GM21367 (cell line): ENCODE data around the gene MRC2.

ENCODE experiments used
- ATAC-seq: cut with Tn5 transposase; IDR thresholded peaks from one replicate; pipeline ENCODE4 v1.9.1; 2021; ENCODE audit not compliant: unreplicated experiment

Gene MRC2

DNA sequence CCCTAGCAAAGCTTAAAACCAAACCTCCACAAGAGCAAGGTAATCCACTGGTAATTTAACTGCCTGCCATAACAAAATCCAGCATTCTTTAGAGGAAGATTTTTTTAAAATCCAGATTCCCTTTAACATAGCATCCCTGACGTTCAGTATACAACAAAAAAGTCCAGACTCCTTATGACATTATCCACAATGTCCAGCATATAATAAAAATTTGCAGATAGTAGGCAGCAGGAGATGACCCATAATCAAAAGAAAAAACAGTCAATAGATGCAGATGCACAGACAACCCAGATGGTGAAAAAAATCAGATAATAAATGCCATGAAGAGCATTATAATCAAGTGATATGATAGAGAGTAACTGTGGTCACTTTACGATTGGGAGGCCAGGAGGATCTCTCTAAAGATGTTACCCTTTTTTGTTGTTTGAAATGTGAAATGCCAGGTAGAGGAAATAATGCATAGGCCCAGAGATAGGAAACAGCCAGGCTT lies 33.2 kb downstream of the MRC2 start:
- no peak for ATAC-seq

DNA sequence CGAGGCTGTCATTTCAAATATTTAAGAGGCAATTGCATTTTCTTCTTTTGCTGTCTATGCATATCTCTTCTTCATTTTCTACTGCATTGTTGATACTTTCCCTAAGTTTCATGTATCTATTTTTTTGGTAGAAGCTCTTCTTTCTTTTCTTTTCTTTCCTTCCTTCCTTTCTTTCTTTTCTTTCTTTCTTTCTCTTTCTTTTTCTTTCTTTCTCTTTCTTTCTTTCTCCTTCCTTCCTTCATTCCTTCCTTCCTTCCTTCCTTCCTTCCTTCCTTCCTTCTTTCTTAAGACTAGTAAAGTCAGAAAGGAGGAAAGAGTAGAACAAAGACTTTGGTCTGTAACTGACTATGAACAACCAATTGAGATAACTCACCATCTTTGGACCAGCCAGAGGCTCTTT lies 33.9 kb downstream of the MRC2 start:
- ATAC-seq, result no peak

DNA sequence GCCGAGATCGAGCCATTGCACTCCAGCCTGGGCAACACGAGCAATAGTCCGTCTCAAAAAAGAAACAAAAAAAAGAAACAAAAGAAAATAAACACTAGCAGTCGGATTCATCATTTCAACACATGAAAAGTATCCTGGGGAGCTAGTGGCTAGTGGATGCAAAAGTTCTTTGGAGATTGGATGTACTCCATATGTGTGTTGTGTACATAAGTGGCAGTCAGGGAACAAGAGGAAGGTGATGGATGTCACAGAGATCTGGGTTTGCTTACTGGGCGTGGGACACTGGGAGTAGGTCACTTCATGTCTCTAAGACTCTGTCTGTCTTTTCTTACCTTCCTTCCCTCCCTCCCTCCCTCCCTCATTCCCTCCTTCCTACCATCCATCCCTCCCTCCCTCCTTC lies 35.4 kb downstream of the MRC2 start:
- ATAC-seq, result no peak

DNA sequence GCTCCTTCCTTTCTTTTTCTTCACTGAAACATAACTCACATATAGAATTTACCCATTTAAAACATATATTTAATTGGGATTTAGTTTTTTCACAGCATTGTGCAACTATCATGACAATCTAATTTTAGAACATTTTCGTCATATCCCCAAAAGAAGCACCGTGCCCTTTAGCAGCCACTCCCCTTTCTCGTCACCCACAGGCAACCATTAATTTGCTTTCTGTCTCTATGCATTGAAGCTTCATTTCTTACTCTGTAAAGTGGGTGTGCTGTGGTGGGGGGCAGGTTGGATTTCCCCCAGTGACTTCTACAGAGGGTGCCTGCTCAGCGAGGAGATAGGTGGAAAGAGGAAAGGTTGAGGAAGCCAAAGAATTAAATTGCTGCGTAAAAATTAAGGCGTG lies 35.8 kb downstream of the MRC2 start:
- no peak for ATAC-seq

DNA sequence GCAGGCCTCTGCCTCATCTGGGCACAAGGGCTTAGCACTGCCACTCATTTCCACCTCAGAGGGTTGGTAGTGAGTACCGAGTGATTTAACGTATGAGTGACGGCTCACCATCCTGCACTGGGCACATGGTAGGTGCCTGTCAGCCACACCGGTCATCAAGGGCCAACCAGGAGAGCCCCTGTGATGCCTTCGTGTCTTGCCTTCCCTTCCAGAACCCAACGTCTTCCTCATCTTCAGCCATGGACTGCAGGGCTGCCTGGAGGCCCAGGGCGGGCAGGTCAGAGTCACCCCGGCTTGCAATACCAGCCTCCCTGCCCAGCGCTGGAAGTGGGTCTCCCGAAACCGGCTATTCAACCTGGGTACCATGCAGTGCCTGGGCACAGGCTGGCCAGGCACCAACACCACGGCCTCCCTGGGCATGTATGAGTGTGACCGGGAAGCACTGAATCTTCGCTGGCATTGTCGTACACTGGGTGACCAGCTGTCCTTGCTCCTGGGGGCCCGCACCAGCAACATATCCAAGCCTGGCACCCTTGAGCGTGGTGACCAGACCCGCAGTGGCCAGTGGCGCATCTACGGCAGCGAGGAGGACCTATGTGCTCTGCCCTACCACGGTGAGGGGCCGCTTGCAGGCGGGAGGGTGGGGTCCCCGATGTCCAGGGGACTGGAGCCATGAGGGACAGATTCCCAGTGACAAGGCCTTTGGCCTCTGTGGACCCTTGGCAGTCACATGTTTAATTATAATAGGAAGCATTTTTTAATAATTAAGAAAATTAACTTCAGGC lies 37.1 kb downstream of the MRC2 start:
- no peak for ATAC-seq

DNA sequence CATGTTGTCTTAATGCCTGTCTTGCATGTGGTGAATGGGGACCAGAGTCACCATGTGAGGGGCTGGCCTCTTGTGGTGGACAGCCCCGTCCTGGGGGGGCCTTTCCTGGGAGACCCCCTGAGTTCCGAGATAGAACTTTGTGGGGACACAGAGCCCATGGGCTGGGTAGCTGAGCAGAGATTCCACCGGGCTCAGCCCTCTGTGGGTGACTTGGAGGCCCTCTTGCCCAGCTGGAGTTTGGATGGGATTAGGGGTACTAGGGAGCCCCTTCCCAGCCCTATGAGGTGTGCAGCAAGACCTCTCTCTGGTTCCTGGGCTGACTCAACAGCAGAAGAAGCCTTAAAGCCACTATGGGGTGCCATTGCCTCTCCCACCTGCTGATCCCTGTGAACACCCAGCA lies 38.1 kb downstream of the MRC2 start:
- ATAC-seq, result no peak

DNA sequence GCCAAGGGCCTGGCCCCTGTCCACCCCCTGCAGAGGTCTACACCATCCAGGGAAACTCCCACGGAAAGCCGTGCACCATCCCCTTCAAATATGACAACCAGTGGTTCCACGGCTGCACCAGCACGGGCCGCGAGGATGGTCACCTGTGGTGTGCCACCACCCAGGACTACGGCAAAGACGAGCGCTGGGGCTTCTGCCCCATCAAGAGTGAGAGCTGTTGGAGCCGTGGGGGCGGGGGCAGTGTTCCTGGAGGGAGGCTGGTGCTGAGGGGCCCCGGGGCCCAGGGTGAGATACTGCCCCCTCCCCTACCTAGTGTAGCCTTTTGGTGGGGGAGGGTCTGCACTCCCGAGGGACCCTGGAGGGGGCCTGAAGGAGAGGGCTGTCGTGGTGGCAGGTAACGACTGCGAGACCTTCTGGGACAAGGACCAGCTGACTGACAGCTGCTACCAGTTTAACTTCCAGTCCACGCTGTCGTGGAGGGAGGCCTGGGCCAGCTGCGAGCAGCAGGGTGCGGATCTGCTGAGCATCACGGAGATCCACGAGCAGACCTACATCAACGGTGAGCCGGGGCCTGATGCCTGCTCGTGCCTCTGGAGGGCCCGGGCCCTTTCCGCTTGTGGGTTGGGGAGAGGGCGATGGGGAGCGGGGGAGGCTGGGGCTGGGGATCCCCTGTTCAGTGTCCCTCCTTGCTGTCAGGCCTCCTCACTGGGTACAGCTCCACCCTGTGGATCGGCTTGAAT lies 38.8 kb downstream of the MRC2 start:
- no peak for ATAC-seq

DNA sequence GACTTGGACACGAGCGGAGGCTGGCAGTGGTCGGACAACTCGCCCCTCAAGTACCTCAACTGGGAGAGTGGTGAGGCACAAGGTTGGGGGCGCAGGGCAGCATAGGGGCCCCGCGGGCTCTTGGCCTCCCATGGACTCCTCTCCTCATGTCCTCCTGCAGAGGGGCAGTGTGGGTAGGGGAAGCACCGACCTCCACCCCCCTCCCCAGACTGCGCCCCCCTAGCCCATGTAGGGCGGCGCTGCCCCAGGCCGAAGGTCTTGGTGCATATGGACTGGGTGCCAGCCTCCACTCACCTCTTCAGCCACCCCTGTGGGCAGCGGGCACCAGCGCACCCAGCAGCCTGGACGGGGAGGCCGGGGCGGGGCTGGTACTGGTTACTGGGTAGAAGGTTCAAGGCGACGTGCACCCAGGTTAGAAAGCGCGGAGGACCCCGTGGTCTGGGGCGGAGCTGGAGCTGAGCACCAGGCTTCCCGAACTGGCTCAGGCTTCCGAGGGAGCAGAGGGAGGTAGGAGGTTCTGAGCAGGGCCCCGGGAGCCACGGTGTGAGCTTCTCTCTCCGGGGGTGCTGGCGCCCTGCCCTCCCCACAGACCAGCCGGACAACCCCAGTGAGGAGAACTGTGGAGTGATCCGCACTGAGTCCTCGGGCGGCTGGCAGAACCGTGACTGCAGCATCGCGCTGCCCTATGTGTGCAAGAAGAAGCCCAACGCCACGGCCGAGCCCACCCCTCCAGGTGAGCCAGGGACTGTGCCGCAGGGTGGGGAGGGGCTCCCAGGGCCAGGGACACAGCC lies 39.5 kb downstream of the MRC2 start:
- ATAC-seq, result no peak

DNA sequence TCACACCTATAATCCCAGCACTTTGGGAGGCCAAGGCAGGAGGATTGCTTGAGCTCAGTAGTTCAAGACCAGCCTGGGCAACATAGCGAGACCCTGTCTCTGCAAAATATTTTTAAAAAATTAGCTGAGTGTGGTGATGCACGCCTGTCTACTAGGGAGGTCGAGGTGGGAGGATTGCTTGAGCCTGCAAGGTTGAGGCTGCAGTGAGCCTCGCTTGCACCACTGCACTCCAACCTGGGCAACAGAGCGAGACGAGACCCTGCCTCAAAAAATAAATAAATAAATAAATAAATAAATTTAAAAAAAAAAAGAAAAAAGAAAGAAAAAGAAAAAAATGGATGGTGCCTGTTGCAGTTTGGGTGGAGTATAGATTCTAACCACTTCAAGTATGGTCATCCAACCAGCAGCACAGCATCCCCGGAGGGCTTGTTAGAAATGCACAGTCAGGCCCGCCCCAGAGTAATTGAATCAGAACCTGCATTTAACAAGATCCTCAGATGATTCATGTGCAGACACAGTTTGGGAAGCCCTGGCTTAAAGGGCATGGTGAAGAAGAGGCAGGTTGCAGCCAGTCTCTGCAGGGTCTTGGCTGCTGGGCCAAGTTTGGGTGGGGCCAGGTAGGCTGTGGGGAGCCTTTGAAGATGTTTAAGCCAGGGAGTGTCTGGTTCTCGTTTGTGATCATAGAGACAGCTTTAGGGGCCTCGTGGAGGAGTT lies 40.8 kb downstream of the MRC2 start:
- ATAC-seq, result no peak

DNA sequence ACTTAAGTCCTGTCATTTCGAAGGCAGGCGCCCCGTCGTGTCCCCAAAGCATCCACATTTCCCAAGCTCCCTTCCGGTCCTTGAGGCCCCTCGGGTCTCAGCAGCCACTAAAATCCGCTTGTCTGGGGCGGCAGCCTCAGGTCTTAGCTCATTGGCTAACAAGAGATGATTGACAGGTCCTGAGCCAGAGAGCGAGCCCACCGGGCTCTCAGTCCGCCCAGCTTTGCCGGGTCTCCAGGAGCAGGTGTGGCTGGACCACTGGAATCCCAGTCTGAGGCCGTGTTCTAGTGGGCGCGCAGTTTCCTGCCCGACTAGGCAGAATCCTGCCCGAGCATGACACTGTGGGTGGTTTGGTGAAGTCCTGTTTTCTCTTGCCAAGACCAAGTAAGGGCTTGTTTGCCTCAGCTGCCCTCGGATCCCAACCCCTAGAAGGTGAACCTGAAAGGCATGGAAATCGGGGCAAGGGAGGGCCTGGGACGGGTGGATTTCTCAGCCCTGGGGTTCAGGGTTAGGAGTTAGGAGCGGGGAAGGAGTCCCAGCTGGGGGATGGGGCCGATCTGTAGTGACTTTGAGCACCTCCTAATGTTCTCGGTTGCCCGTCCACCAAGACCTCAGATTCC lies 42.8 kb downstream of the MRC2 start:
- no peak for ATAC-seq

DNA sequence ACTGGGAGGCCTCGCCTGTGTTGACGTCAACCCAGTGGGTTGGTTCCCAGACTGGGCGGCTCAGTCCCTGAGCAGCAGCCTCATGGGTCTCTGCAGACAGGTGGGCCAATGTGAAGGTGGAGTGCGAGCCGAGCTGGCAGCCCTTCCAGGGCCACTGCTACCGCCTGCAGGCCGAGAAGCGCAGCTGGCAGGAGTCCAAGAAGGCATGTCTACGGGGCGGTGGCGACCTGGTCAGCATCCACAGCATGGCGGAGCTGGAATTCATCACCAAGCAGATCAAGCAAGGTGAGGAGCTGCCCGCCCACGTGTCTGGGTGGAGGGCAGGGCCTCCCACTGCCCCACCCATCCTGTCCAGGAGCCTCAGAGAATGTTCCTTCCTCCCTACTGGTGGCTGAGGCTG lies 44.1 kb downstream of the MRC2 start:
- ATAC-seq, result no peak

DNA sequence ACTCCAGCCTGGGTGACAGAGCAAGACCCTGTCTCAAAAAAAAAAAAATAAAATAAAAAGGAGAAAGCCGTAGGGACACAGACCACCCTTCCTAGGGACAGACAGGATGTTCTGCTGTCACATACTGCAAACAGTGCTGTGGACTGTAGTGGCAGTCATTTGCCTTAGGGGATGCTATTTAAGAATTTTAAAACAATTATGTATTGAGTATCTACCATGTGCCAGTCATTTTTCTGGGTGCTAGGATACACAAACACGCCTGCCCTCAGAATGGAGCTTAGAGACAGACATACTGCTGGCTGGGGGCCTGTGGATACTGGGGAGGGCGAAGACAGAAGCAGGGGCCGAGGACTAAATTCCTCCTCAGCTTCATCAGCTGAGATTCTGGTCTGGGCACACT lies 45.5 kb downstream of the MRC2 start:
- no peak for ATAC-seq

DNA sequence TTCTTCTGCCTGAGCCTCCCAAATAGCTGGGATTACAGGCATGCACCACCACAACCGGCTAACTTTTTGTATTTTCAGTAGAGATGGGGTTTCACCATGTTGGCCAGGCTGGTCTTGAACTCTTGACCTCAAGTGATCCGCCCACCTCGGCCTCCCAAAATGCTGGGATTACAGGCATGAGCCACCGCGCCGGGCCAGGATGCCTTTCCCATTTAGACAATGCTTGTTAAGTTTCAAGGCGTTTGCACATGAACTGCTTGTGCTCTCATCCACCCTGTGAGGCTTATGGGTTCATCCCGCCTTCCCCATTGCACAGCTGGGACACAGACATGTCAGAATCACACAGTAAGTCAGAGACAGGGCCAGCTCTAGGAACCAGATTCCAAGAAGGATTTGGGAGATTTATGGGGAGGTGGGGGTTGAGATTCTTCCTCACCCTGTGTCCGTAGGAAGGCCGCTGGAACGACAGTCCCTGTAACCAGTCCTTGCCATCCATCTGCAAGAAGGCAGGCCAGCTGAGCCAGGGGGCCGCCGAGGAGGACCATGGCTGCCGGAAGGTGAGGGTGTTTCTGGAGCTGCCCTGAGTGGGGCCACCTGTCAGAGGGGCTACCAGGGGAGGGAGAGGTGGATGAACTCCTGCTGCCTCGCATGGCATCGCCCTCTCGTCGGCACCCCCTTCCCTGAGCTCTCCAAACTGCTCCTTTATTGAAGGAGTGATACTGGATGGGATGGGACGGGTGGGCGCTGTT lies 46.3 kb downstream of the MRC2 start:
- ATAC-seq, result no peak

DNA sequence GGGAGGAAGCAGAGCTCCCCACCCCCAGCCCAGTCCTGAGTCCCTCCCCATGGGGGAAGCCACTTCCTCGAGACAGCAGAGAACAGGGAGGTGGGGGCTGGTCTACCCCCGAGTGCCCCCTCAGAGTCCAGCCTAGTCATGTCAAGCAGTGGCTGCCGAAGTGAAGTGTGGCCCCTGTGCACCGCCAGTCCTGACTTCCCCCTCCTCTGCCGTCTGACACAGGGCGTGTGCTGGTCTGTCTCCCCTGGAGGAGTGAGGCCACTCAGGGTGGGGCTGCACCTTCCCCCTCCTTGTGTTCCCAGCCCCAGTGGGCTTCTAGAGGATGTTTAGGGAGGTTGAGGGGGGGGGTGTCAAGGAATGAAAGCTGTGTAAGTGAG lies 46.9 kb downstream of the MRC2 start:
- ATAC-seq, result no peak

DNA sequence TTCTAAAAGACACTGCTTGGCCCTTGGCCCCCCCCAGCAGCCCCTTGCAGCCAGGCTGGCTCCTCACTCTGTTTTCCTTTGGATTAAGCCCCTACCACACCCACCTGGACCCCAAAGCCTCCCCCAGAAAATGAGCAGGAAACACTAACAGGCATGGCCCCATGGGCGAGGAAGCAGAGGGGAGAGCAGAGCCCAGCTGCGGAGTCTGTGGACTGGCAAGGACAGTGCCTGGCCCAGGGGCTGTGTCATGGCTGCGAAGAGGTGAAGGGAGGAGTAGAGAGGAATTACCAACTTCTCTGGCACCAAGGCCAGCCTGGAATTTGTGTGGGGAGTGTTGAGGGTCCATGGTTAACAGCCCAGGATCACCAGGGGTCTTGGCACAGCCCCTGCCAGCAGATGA lies 47.4 kb downstream of the MRC2 start:
- ATAC-seq, result no peak

DNA sequence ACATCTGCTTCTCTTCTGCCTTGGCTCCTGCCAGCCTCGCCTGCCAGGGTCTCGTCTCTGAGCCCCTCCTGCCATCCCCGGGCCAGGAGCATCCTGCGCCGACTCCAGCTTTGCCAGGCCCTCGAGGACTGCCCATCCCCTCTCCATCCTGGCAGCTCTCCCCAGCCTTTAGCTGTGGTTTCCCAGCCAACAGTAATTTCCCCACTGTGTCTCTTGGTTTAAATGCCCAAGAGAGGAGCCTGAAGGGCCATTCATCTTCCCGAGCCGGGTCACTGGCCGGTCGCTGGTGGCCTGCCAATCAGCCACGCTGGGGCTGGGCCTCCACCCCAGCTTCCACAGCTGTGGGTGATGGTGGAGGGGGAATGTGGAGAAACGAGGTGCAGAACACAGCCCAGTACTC lies 47.8 kb downstream of the MRC2 start:
- no peak for ATAC-seq

DNA sequence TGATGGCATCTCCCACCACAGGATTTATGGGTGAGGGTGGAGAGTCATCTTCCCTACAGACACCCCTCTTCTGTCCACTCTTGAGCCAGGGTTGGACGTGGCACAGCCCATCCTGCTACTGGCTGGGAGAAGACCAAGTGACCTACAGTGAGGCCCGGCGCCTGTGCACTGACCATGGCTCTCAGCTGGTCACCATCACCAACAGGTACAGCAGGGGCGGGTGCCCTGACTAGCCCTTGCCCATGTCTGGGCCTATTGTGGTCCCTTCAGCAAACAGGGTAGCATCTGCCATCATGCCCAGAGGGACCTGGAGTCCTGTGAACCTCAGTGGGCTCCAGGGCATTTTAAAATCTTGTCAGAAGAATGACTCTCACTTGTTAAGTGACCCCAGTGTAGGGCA lies 48.2 kb downstream of the MRC2 start:
- no peak for ATAC-seq

DNA sequence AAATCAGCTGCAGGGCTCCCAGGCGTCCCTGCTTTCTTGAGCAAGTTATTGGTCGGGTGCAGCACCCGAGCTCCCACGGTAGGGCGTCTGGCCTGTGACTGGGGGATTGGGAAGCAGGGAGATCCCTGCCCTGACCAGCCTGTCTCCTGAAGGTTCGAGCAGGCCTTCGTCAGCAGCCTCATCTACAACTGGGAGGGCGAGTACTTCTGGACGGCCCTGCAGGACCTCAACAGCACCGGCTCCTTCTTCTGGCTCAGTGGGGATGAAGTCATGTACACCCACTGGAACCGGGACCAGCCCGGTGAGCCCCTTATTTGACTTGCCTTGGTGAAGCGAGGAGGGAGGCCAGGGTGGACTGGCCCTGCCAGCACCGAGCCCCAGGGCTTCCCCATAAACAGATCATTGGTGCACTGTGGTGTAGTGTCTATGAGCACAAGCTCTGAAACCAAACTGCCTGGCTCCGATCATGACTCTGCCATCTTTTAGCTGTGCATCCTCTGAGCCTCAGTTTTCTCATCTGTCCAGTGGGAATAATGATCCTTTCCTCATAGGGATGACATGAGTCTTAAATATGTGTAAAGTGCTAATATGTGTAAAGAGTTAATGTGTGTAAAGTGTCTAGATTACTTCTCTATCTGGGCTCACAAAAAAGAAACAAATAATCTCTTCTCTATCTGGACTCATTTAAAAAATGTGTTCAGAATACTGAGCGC lies 48.9 kb downstream of the MRC2 start:
- ATAC-seq, result no peak

DNA sequence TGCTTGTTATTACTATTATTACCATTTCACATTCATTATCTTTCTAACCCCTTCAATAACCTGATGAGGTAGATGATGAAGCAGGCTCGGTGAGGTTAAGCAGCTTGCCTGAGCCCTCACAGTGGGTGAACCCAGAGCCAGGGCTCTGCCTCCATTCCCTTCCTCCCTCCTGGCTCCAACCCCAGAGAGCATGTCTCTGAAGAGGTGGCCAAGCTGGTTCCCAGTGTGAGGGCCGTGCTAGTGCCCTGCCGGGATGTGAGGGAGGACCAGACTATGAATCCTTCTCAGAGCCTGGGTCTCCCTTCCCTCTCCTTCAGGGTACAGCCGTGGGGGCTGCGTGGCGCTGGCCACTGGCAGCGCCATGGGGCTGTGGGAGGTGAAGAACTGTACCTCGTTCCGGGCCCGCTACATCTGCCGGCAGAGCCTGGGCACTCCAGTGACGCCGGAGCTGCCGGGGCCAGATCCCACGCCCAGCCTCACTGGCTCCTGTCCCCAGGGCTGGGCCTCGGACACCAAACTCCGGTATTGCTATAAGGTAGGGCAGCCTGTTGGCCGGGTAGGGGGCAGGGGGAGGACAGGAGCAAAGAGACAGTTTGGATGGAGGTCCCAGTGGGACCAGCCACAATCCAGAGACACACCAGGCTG lies 49.6 kb downstream of the MRC2 start:
- no peak for ATAC-seq
